Lower leg skin (tissue), 4 donors: ENCODE data around the gene SLC41A3. TPM values are rescaled to one million over a fixed set of nuclear protein-coding genes. Genes with fewer than 3 reads are reported as not detected.
A peak's percentile ranks its signal among the peaks of the same experiment; 100 is the strongest.

ENCODE experiments used
- DNase-seq, 2 donors: peaks; one replicate each; pipeline ENCODE4 v3.0.0-alpha.2; 2019; ENCODE audit warnings: low spot score in 2 of 2
- H3K4me3 ChIP-seq: fragments of 200-600 bp; sonication (generic); 2 replicates; pipeline ENCODE4 v1.5.1; 2017; ENCODE audit warnings: mild to moderate bottlenecking, low read depth; ENCODE audit not compliant: poor library complexity, severe bottlenecking
- CTCF ChIP-seq, 3 donors: fragments of 450-650 bp; IDR thresholded peaks; one replicate each; pipeline ENCODE4 v1.5.1; 2016; ENCODE audit warnings: antibody characterized with exemption in 3 of 3, mild to moderate bottlenecking in 3 of 3, moderate library complexity in 2 of 3
- POLR2A ChIP-seq, 2 donors: fragments of 450-650 bp; IDR thresholded peaks; one replicate each; pipeline ENCODE4 v1.6.1; 2016 to 2017; ENCODE audit warnings: antibody characterized with exemption in 2 of 2, mild to moderate bottlenecking in 1 of 2, moderate library complexity in 1 of 2
- WGBS, 2 donors: methylation state at CpG; one replicate each; pipeline ENCODE4 v1.1.5; 2018; 5-methylcytosine and 5-hydroxymethylcytosine counted together
- intact Hi-C: fragments of 100-400 bp; cut with DNase I; formaldehyde crosslinking; loops from one replicate; pipeline ENCODE4 v1.15.0; 2023; ENCODE audit warnings: low total_unique reads
- total RNA-seq, 4 donors: library from RNA; depleted of rRNA; stranded (reverse); fragments of >200 nt; gene quantifications; one replicate each; pipeline ENCODE4 v1.1.0, GENCODE V29; 2016

The SLC41A3 gene
- total RNA-seq, 4 donors from 2014 or later = 31.6 to 41.1 (median 37.3) TPM

- intact Hi-C loops = no loop called here
- WGBS, 2 donors = 79 to 84% methylated on average over 21 to 22 of the region's 22 CpGs
- no peak overlapping the region for H3K4me3 ChIP-seq
- TF ChIP-seq CTCF (IDR thresholded peaks at IDR 0.05) (no peak), POLR2A (IDR thresholded peaks at IDR 0.05) (no peak)
- peak; percentile 12 to 82 for DNase-seq
Measured at GRCh38 chr3:126103121-126104027, 19.4 kb upstream of the SLC41A3 start.

- TF ChIP-seq CTCF (IDR thresholded peaks at IDR 0.05) = no peak
- no peak for TF ChIP-seq POLR2A (IDR thresholded peaks at IDR 0.05)
- peak; percentile 16 to 86 for DNase-seq
- no peak overlapping the region for H3K4me3 ChIP-seq
- 15 to 19% methylated on average over 5 of the region's 5 CpGs for WGBS, 2 donors
- intact Hi-C loops = no loop called here
Measured at GRCh38 chr3:126102530-126102951, 18.6 kb upstream of the SLC41A3 start.

GRCh38 chr3:126102011-126102410, 18.1 kb upstream of the SLC41A3 start:
- intact Hi-C loops = no loop called here
- WGBS, 2 donors = 78 to 81% methylated on average over 7 to 8 of the region's 8 CpGs
- peak in 1 of 2 donors; percentile 83 for DNase-seq

GRCh38 chr3:126101521-126101982, 17.6 kb upstream of the SLC41A3 start:
- TF ChIP-seq POLR2A (IDR thresholded peaks at IDR 0.05) (no peak), CTCF (IDR thresholded peaks at IDR 0.05) (no peak)
- intact Hi-C loops = no loop called here
- WGBS, 2 donors = 77 to 91% methylated on average over 8 to 10 of the region's 10 CpGs
- H3K4me3 ChIP-seq = no peak overlapping the region
- DNase-seq = peak in 1 of 2 donors; percentile 77

More at GRCh38 chr3:126102011-126102410, 18.1 kb upstream of the SLC41A3 start:
- H3K4me3 ChIP-seq = no peak overlapping the region
- TF ChIP-seq CTCF (IDR thresholded peaks at IDR 0.05) (no peak), POLR2A (IDR thresholded peaks at IDR 0.05) (no peak)

- H3K4me3 ChIP-seq = no peak overlapping the region
- TF ChIP-seq CTCF (IDR thresholded peaks at IDR 0.05) (no peak), POLR2A (IDR thresholded peaks at IDR 0.05) (no peak)
- peak in 1 of 2 donors; percentile 69 for DNase-seq
- 68 to 70% methylated on average over 18 of the region's 18 CpGs for WGBS, 2 donors
- intact Hi-C loops = no loop called here
Measured at GRCh38 chr3:126100634-126101301, 16.8 kb upstream of the SLC41A3 start.
